Adipocyte (in vitro differentiated cells): ENCODE results near the gene UCKL1.
A peak's percentile ranks its signal among the peaks of the same experiment; 100 is the strongest.

ENCODE experiments used
- DNase-seq: peaks from one replicate; pipeline ENCODE4 v3.0.0-alpha.2; 2015; ENCODE audit warnings: low read depth
- H3K27me3 ChIP-seq: replicated peaks from 2 replicates; pipeline ENCODE4 v1.7.0; 2013; ENCODE audit warnings: mild to moderate bottlenecking, low read length, moderate library complexity; ENCODE audit not compliant: control insufficient read depth, insufficient read depth
- H3K36me3 ChIP-seq: 2 replicates; pipeline ENCODE4 v1.7.0; 2013; ENCODE audit warnings: low read length, mild to moderate bottlenecking, moderate library complexity; ENCODE audit not compliant: control insufficient read depth, insufficient read depth, severe bottlenecking
- H3K4me1 ChIP-seq: 2 replicates; pipeline ENCODE4 v1.7.0; 2013; ENCODE audit warnings: mild to moderate bottlenecking, low read length, moderate library complexity; ENCODE audit not compliant: control insufficient read depth, insufficient read depth
- H3K4me3 ChIP-seq: 2 replicates; pipeline ENCODE4 v1.7.0; 2013; ENCODE audit warnings: mild to moderate bottlenecking, low read length, moderate library complexity
- H3K9ac ChIP-seq: 2 replicates; pipeline ENCODE4 v1.7.0; 2013; ENCODE audit warnings: mild to moderate bottlenecking, low read length, moderate library complexity
- H3K9me3 ChIP-seq: 2 replicates; pipeline ENCODE4 v1.7.0; 2013; ENCODE audit warnings: mild to moderate bottlenecking, low read length, moderate library complexity; ENCODE audit not compliant: control insufficient read depth

UCKL1 gene

GRCh38 chr20:63956664-63957003, 418 bp upstream of the UCKL1 start:
- Histone ChIP-seq H3K9me3 (no peaks in the 10 kb centered on the region), H3K9ac (peak overlapping the region; percentile 86), H3K36me3 (peaks cover 21% of the 10 kb centered on the region), H3K27me3 (no peaks in the 10 kb centered on the region), H3K4me1 (peaks cover 38% of the 10 kb centered on the region), H3K4me3 (peak overlapping the region; percentile 85)
- no peak for DNase-seq

GRCh38 chr20:63955281-63955826, 862 bp downstream of the UCKL1 start:
- Histone ChIP-seq H3K4me1 (peaks cover 49% of the 10 kb centered on the region), H3K27me3 (no peaks in the 10 kb centered on the region), H3K4me3 (peak overlapping the region; percentile 93), H3K9me3 (no peaks in the 10 kb centered on the region), H3K9ac (peak overlapping the region; percentile 99), H3K36me3 (peaks cover 13% of the 10 kb centered on the region)
- DNase-seq = peak; percentile 71

DNA sequence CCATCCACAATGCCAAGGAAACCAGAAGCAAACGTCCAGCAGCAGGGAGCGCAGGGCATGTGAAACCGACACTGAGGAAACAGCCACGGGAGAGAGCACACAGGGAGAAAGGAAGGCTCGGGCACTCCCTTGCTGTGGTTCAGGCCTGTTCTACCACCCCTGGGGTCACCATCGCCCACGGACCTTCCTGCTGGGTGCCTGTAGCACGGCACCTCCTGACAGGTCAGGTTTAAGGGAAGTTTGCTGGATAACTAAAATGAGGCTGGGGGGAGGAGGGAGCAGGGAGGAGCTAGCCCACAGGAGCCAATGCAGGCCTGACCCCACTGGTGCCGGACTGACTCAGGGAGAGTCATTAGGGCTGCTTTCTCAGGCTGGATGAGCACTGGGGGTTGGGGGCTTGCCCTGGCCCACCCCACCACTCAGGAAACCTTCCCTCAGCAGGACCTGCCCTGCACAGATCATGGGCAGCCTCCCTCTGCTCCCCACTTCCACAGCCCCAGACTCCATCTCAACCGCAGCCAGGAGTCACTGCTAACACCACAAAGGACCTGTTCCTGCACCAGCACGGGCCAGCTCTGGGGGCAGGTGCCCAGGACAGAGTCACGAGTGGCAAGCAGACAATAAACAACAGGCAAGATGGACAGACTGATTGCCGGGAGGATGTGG, 2.3 kb downstream of the UCKL1 start:
- H3K4me1 ChIP-seq = peaks cover 63% of the 10 kb centered on the region
- H3K4me3 ChIP-seq = peak overlapping the region; percentile 93
- H3K9me3 ChIP-seq = no peaks in the 10 kb centered on the region
- H3K9ac ChIP-seq = peak overlapping the region; percentile 99
- H3K27me3 ChIP-seq = no peaks in the 10 kb centered on the region
- peaks cover 1% of the 10 kb centered on the region for H3K36me3 ChIP-seq
- no peak for DNase-seq

- Histone ChIP-seq H3K9ac (no peak overlapping the region), H3K4me3 (no peak overlapping the region), H3K4me1 (peaks cover 61% of the 10 kb centered on the region), H3K9me3 (no peaks in the 10 kb centered on the region), H3K27me3 (no peaks in the 10 kb centered on the region), H3K36me3 (no peaks in the 10 kb centered on the region)
- DNase-seq = no peak
Observed at GRCh38 chr20:63952769-63953168, 3.4 kb downstream of the UCKL1 start.

DNA sequence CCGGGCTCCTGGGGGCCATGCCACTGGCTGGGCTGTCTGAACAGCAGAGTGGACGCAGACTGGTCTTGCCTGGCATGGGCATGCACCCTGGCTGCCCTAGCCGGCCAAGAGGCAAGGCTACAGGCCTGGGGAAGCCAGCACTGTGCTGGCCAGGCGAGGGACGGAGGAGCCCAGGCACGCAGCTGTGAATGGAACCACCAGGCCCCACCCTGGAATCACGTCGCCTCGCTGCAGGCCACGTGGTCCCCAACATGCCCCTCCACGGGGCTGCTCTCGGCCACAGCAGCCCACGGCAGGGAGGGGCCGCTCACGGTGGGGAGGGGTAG, 4.0 kb downstream of the UCKL1 start:
- Histone ChIP-seq H3K4me3 (no peak overlapping the region), H3K27me3 (no peaks in the 10 kb centered on the region), H3K36me3 (no peaks in the 10 kb centered on the region), H3K4me1 (peaks cover 56% of the 10 kb centered on the region), H3K9me3 (no peaks in the 10 kb centered on the region), H3K9ac (no peak overlapping the region)
- DNase-seq = no peak

DNA sequence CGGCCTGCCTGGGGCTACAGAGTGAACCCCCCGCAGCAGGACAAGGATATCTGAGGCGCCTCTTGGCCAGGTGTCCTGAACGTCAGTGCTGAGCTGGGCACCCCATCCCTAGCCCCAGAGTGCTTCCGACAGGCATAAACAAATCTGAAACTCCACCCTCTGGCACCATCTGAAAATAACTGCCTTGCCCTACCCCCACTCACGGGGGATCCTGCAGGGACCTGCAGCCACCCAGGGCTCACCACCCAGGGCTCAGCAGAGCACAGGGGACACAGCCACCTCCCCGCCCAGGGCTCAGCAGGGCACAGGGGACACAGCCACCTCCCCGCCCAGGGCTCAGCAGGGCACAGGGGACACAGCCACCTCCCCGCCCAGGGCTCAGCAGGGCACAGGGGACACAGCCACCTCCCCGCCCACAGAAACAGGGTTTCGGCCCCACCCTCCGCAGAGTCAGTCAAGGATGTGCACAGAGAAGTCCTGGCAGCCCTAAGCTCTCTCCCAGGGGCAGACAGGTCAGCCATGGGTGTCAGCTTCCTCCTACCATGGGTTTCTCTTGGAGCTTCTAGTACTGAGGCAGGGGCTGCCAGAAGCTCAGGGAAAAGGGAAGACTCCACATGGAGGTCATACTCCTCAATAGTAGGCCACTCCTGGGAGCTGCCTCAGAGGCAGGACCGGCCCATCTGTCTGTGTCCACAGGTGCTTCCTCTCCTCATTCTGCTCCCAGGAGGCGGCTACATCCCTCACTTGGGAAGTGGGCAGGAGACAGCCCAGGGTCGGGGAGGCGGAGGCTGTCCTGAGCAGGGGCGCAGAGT, 4.6 kb downstream of the UCKL1 start:
- peak overlapping the region; percentile 22 for H3K9ac ChIP-seq
- H3K4me3 ChIP-seq = no peak overlapping the region

DNA sequence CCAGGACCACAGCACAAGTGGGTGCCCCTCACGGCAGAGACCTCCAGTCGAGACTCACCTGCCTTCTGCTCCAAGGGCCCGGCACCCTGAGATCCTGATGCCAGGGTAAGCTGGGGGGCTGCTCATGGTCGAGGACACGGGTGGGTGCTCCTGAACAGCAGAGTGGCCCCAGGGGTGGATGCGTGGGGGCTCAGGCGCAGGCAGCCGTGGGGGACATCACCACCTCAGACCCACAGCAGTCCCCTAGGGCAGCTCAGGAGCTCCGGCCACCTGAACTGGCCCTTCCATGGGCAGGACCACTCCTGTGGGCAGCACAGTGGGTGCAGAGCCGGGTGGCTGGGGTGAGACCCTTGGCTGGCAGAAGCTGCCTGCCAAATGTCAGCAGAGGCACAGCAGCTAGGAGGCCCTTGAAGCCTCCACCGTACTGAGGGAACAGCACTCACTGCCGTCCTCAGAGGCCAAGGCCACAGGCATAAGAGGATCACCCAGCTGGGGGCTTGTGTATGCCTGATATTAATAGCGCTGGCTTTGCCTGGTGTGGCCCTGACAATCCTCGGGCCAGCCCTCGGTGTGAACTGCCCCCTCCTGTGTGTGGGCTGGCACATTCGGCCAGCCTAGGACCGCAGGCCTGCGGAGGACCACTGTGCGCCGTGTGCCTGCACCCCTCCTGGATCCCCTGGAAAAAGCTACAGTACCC, 5.4 kb downstream of the UCKL1 start:
- DNase-seq = no peak
- no peaks in the 10 kb centered on the region for H3K9me3 ChIP-seq
- H3K9ac ChIP-seq = peak overlapping the region; percentile 40
- H3K4me3 ChIP-seq = no peak overlapping the region
- peaks cover 4% of the 10 kb centered on the region for H3K36me3 ChIP-seq
- H3K27me3 ChIP-seq = no peaks in the 10 kb centered on the region
- H3K4me1 ChIP-seq = peaks cover 51% of the 10 kb centered on the region

More for the DNA sequence above, 4.6 kb downstream of the UCKL1 start:
- peaks cover 51% of the 10 kb centered on the region for H3K4me1 ChIP-seq
- H3K27me3 ChIP-seq = no peaks in the 10 kb centered on the region
- H3K9me3 ChIP-seq = no peaks in the 10 kb centered on the region
- H3K36me3 ChIP-seq = no peaks in the 10 kb centered on the region
- no peak for DNase-seq

- H3K36me3 ChIP-seq = peaks cover 32% of the 10 kb centered on the region
- H3K9ac ChIP-seq = no peak overlapping the region
- H3K9me3 ChIP-seq = no peaks in the 10 kb centered on the region
- H3K4me1 ChIP-seq = peaks cover 33% of the 10 kb centered on the region
- no peak overlapping the region for H3K4me3 ChIP-seq
- DNase-seq = no peak
- H3K27me3 ChIP-seq = no peaks in the 10 kb centered on the region
Observed at GRCh38 chr20:63947638-63948456, 8.4 kb downstream of the UCKL1 start.

DNA sequence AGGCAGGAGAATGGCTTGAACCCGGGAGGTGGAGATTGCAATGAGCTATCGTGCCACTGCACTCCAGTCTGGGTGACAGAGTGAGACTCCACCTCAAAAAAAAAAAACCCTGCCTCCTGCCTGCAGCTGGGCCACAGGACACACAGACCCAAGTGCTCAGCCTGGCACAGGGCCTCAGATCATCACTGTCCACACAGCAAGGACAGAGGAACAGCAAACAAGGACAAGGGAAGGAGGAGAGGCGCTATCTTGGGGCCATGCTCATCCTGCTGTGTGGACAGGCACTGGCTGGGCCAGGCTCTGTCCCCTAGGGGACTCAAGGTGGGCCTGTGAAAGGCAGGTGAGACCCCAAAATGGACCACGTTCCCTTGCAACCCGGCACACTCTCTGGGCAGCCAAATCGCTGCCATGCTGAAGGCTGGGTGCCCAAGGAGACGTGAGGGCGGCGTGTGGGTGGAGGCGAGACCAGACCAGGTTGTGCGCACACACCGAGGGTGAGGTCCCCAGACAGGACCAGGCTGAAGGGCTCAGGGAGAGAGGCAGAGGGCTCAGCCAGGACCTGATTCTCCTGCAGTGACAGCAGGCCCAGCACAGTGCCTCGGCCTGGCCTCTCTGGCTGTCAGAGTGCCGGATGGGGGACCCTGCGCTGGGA, 9.1 kb downstream of the UCKL1 start:
- H3K9ac ChIP-seq = no peak overlapping the region
- DNase-seq = no peak
- H3K4me1 ChIP-seq = peaks cover 33% of the 10 kb centered on the region
- H3K27me3 ChIP-seq = no peaks in the 10 kb centered on the region
- peaks cover 34% of the 10 kb centered on the region for H3K36me3 ChIP-seq
- H3K4me3 ChIP-seq = no peak overlapping the region
- H3K9me3 ChIP-seq = no peaks in the 10 kb centered on the region
